Measurements from ENCODE around the gene OR6K6.

The OR6K6 gene

DNA sequence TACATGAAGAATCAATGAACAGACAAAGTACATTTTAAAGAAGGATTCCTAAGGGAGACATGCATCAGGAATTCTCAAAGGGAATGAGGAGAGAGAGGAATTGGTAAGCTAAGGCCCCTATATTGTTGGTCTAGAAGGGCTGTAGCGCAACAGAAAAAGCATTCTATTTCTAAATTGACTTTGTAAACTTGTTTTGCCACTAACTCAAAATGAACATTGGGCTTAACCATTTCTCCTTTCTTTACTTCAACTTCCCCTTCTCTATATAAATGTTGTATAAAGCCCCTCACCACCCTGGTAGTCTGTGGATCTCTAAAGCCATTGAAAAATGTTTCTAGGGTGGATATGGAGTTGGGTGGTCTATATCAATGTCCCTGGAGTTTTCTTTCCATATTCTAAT, 46.9 kb downstream of the OR6K6 start:
- no peak for DNase-seq (ENCODE audit: low read depth)

- no peak for DNase-seq (ENCODE audit: low read depth)
Measured at GRCh38 chr1:158803678-158804077, 49.2 kb downstream of the OR6K6 start.
